ENCODE results near the gene HMCN2.

DNA sequence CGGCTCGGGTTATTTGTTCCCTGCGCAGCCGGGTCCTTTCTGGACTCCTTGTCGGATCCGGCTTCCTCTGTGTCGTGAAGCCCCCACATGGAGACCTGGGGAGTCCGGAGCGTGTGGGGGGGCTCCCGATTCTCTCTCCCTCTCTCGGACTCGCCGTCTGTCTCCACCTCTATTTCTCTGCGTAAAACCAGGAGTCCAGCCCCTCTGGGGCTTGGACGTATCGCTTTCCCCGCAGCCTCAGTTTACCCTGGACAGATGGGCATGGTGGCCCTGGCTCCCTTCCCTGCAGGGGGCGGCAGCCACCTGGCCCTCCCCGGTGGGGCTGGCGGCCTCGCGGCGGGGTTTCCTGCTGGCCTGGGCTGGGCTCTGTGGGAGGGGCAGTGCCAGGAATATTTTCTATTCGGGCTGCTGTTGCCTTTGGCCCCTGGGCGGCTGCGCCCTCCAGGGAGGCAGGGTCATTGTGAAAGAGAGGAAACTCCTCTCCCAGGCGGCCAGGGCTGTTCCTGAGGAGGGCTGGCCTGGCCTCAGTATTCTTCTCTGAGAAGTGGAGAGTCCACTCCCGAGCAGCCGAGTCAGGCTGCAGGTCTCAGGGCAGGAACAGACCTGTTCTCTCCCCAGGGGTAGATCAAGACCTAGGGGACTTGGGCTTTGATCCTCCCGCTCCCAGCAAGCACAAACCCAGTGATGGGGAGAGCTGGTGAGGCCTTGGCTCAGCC lies 179.9 kb downstream of the HMCN2 start:
- TF ChIP-seq, protein P1, sequence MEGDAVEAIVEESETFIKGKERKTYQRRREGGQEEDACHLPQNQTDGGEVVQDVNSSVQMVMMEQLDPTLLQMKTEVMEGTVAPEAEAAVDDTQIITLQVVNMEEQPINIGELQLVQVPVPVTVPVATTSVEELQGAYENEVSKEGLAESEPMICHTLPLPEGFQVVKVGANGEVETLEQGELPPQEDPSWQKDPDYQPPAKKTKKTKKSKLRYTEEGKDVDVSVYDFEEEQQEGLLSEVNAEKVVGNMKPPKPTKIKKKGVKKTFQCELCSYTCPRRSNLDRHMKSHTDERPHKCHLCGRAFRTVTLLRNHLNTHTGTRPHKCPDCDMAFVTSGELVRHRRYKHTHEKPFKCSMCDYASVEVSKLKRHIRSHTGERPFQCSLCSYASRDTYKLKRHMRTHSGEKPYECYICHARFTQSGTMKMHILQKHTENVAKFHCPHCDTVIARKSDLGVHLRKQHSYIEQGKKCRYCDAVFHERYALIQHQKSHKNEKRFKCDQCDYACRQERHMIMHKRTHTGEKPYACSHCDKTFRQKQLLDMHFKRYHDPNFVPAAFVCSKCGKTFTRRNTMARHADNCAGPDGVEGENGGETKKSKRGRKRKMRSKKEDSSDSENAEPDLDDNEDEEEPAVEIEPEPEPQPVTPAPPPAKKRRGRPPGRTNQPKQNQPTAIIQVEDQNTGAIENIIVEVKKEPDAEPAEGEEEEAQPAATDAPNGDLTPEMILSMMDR (IDR thresholded peaks at IDR 0.05), result no peak
- TF ChIP-seq EZH2 (IDR thresholded peaks at IDR 0.05; ENCODE audit: borderline replicate concordance, insufficient read depth, low read depth, low read length, poor library complexity, severe bottlenecking), result no peak
